K562 (cell line): ENCODE data around the gene EXOC2. TPM values are rescaled to one million over a fixed set of nuclear protein-coding genes. Genes with fewer than 3 reads are reported as not detected.

ENCODE experiments used
- ATAC-seq: fragments of 200-7000 bp; cut with Tn5 transposase; 3 replicates; pipeline ENCODE4 v1.9.1; 2020; ENCODE audit warnings: moderate library complexity
- BruUV-seq: library from RNA; stranded (reverse); fragments of 400-500 nt; replicated peaks from 2 replicates; lab custom pipeline; 2021; lab: Mats Ljungman, UMichigan
- CTCF ChIA-PET: fragments of 300-600 bp; formaldehyde crosslinking; extraction: SDS; loops from one replicate; lab custom pipeline; 2021; ENCODE audit warnings: low intra/inter-chr PET ratio; lab: Yijun Ruan, JAX
- POLR2A ChIA-PET: fragments of 300-600, 350-650 bp; sonication (Branson Sonifier 250); formaldehyde crosslinking; extraction: SDS; loops from one replicate; lab custom pipeline; 2021; ENCODE audit warnings: antibody characterized with exemption, inconsistent platforms; lab: Yijun Ruan, JAX
- DNase-seq, 4 experiments: peaks; one replicate each; pipeline versions ENCODE4 v3.0.0 to v3.0.0-alpha.2; 2011 to 2018; ENCODE audit warnings: low spot score in 3 of 4, mixed read lengths in 3 of 4; ENCODE audit errors: extremely low read depth in 1 of 4
- FAIRE-seq: peaks from 2 replicates; lab custom pipeline; 2011; peaks lifted over from hg19 to GRCh38; lab: Jason Lieb, UNC
- H2AFZ ChIP-seq: 2 replicates; pipeline ENCODE4 v1.6.0; 2011; ENCODE audit warnings: low read depth, low read length, control low read depth, inconsistent platforms
- H3K27ac ChIP-seq: fragments of 200-600 bp; 3 replicates; pipeline ENCODE4 v1.8.0; 2011; ENCODE audit warnings: low read depth, mild to moderate bottlenecking, control low read depth, inconsistent platforms, low read length, moderate library complexity, mixed read lengths; ENCODE audit errors: extremely low read depth
- H3K27me3 ChIP-seq, 2 experiments: fragments of 300-600 bp in 1 of 2; 2 replicates in 1 of 2; 3 replicates in 1 of 2; pipeline versions ENCODE4 v1.6.0 to v1.8.0; 2011; ENCODE audit warnings: inconsistent platforms in 2 of 2, low read length in 2 of 2, mild to moderate bottlenecking in 1 of 2, mixed read lengths in 1 of 2, moderate library complexity in 1 of 2; ENCODE audit not compliant: control insufficient read depth in 2 of 2, insufficient read depth in 2 of 2
- H3K36me3 ChIP-seq: fragments of 300-600 bp; 3 replicates; pipeline ENCODE4 v1.8.0; 2011; ENCODE audit warnings: mild to moderate bottlenecking, low read length, inconsistent platforms; ENCODE audit not compliant: control insufficient read depth, insufficient read depth
- H3K4me1 ChIP-seq, 2 experiments: fragments of 200-600 bp in 1 of 2; replicated peaks in 1 of 2; 2 replicates in 1 of 2; 3 replicates in 1 of 2; pipeline versions ENCODE4 v1.5.1 to v1.8.0; 2011; ENCODE audit warnings: inconsistent platforms in 2 of 2, low read length in 2 of 2, mild to moderate bottlenecking in 1 of 2, mixed read lengths in 1 of 2, moderate library complexity in 1 of 2; ENCODE audit not compliant: control insufficient read depth in 2 of 2, insufficient read depth in 2 of 2
- H3K4me2 ChIP-seq: 2 replicates; pipeline ENCODE4 v1.6.1; 2011; ENCODE audit warnings: low read length, control low read depth, inconsistent platforms, mixed read lengths; ENCODE audit not compliant: insufficient read depth
- H3K4me3 ChIP-seq: fragments of 200-600 bp; sonication (generic), shearing (Covaris generic); 2 replicates; pipeline ENCODE4 v1.5.1; 2016; ENCODE audit warnings: control low read depth, inconsistent platforms
- H3K79me2 ChIP-seq: fragments of 200-600 bp; 3 replicates; pipeline ENCODE4 v1.8.0; 2011; ENCODE audit warnings: low read length, inconsistent platforms; ENCODE audit not compliant: control insufficient read depth, insufficient read depth
- H3K9ac ChIP-seq, 2 experiments: 2 replicates each; pipeline versions ENCODE4 v1.6.0 to v1.6.1; 2011; ENCODE audit warnings: low read depth in 2 of 2, low read length in 2 of 2, control low read depth in 1 of 2, inconsistent platforms in 1 of 2, mild to moderate bottlenecking in 1 of 2, mixed read lengths in 1 of 2; ENCODE audit not compliant: insufficient read depth in 1 of 2
- H3K9me1 ChIP-seq: one replicate; pipeline ENCODE4 v1.6.0; 2011; ENCODE audit warnings: inconsistent platforms, mild to moderate bottlenecking, low read length, moderate library complexity; ENCODE audit not compliant: control insufficient read depth, insufficient read depth
- H3K9me3 ChIP-seq: replicated peaks from 2 replicates; pipeline ENCODE4 v1.5.1; 2011; ENCODE audit warnings: low read depth, low read length, inconsistent platforms; ENCODE audit not compliant: control insufficient read depth, insufficient read depth
- H4K20me1 ChIP-seq: replicated peaks from 2 replicates; pipeline ENCODE4 v1.6.1; 2011; ENCODE audit warnings: low read length, inconsistent platforms, mixed read lengths; ENCODE audit not compliant: control insufficient read depth, insufficient read depth
- ARID1B ChIP-seq: fragments of 450-650 bp; IDR thresholded peaks from 2 replicates; pipeline ENCODE4 v1.6.1; 2016; ENCODE audit warnings: antibody characterized with exemption, mild to moderate bottlenecking, inconsistent platforms
- ARNT ChIP-seq, 2 experiments: fragments of 450-650 bp; IDR thresholded peaks; 2 replicates each; pipeline ENCODE4 v1.6.1; 2016; ENCODE audit warnings: mild to moderate bottlenecking in 1 of 2
- EWSR1 ChIP-seq: fragments of 450-650 bp; IDR thresholded peaks from 2 replicates; pipeline ENCODE4 v1.6.1; 2018; ENCODE audit warnings: borderline replicate concordance, mild to moderate bottlenecking, low read depth, moderate library complexity; ENCODE audit not compliant: partially characterized antibody
- NCOA1 ChIP-seq: fragments of 450-650 bp; IDR thresholded peaks from 2 replicates; pipeline ENCODE4 v1.6.1; 2016; ENCODE audit warnings: low read depth
- NFIX ChIP-seq: fragments of 250-450 bp; sonication (Bioruptor Pico); IDR thresholded peaks from 2 replicates; pipeline ENCODE4 v1.4.0; 2020; ENCODE audit warnings: low read depth, mild to moderate bottlenecking, moderate library complexity
- NFXL1 ChIP-seq: fragments of 450-650 bp; formaldehyde crosslinking; IDR thresholded peaks from 2 replicates; pipeline ENCODE4 v1.4.0; 2021; ENCODE audit warnings: mild to moderate bottlenecking
- NUFIP1 ChIP-seq: fragments of 450-650 bp; IDR thresholded peaks from 2 replicates; pipeline ENCODE4 v1.6.1; 2018; ENCODE audit not compliant: partially characterized antibody
- STAT5A ChIP-seq: IDR thresholded peaks from 2 replicates; pipeline ENCODE4 v1.6.1; 2012; ENCODE audit warnings: low read length, inconsistent platforms, borderline replicate concordance
- TCF7L2 ChIP-seq: fragments of 150-350 bp; IDR thresholded peaks from 2 replicates; pipeline ENCODE4 v1.6.1; 2016; ENCODE audit warnings: low read depth, mild to moderate bottlenecking, low read length, moderate library complexity
- U2AF1 ChIP-seq: fragments of 200-400 bp; formaldehyde crosslinking; optimal IDR thresholded peaks from 2 replicates; pipeline ENCODE3; 2017; ENCODE audit warnings: mild to moderate bottlenecking, low read depth, low read length, moderate library complexity
- ZNF347 ChIP-seq: fragments of 450-650 bp; formaldehyde crosslinking; IDR thresholded peaks from 2 replicates; pipeline ENCODE4 v1.4.0; 2020; ENCODE audit warnings: low read depth, mild to moderate bottlenecking, moderate library complexity
- ZNF407 ChIP-seq: fragments of 450-650 bp; IDR thresholded peaks from 2 replicates; pipeline ENCODE4 v1.6.1; 2016; ENCODE audit warnings: low read depth
- ZNF766 ChIP-seq: fragments of 200-800 bp; sonication (Bioruptor generic); conservative IDR thresholded peaks from 2 replicates; pipeline ENCODE4 v1.6.1; 2016; ENCODE audit warnings: missing genetic modification characterization, missing compliant biosample characterization
- WGBS: fragments of 100-300 bp; shearing (Covaris generic); methylation state at CpG from one replicate; pipeline ENCODE4 v1.1.6; 2016; ENCODE audit warnings: low coverage, mixed read lengths; ENCODE audit not compliant: insufficient coverage; ENCODE audit errors: missing lambda C conversion rate; 5-methylcytosine and 5-hydroxymethylcytosine counted together
- in situ Hi-C: fragments of 300-500 bp; cut with MboI; formaldehyde crosslinking; loops from 4 replicates; pipeline ENCODE4 v1.15.0; 2018; ENCODE audit warnings: inconsistent platforms, mixed read lengths
- intact Hi-C: fragments of 100-400 bp; cut with micrococcal nuclease; formaldehyde crosslinking; loops from 2 replicates; pipeline ENCODE4 v1.14.2; 2022
- polyA plus RNA-seq, 8 experiments: library from polyadenylated mRNA; depleted of rRNA in 4 of 8; stranded (reverse) in 5 of 8; unstranded in 3 of 8; fragments of >200 nt; fragmentation: Nextera tagmentation in 2 of 8; fragmentation: Illumina TruSeq in 1 of 8; extraction: Ambion mirVana in 2 of 8; extraction: Trizol in 1 of 8; gene quantifications; 2 replicates each; pipeline versions ENCODE4 v1.2.1 to v1.2.3, GENCODE V29; 2011 to 2014; ENCODE audit warnings: inconsistent platforms in 1 of 8, missing spikeins in 1 of 8
- total RNA-seq, 7 experiments: library from RNA; depleted of rRNA in 6 of 7; stranded (reverse); fragments of >200 nt in 6 of 7; fragmentation: Illumina TruSeq in 2 of 7; extraction: Trizol in 2 of 7; gene quantifications; 2 replicates each; pipeline versions ENCODE4 v1.2.1 to v1.2.3, GENCODE V29; 2011 to 2021; ENCODE audit warnings: low replicate concordance in 1 of 7

The EXOC2 gene
- total and polyA plus RNA-seq, 9 of the 15 experiments (the other 6 are each of a cell fraction or from before 2014, with no cell fraction given) = 12.2 to 30.2 (median 24.2) TPM

GRCh38 chr6:448296-449056 is 244.5 kb downstream of the EXOC2 start:
- no peaks in the 10 kb centered on the region for H3K9me3 ChIP-seq
- FAIRE-seq (no peak), ATAC-seq (peak; percentile 48), DNase-seq (no peak)
- no peaks in the 10 kb centered on the region for H3K9me1 ChIP-seq
- no peak overlapping the region for H3K9ac ChIP-seq
- H2AFZ ChIP-seq = no peak overlapping the region
- H3K27ac ChIP-seq = no peak overlapping the region
- no peak overlapping the region for H3K4me2 ChIP-seq
- no peaks in the 10 kb centered on the region for H3K36me3 ChIP-seq
- H3K79me2 ChIP-seq = no peaks in the 10 kb centered on the region
- under 1% methylated on average over 19 of the region's 19 CpGs for WGBS
- CTCF ChIA-PET = no interaction called here
- no TSS peak for BruUV-seq
- H4K20me1 ChIP-seq = no peaks in the 10 kb centered on the region
- no peak overlapping the region for H3K4me3 ChIP-seq
- in situ Hi-C loops (no loop called here), intact Hi-C loops (no loop called here)
- POLR2A ChIA-PET = no interaction called here
- H3K4me1 ChIP-seq = peaks cover 0 to 6% of the 10 kb centered on the region in 2 experiments; a peak in 1 of 5 replicates
- TF ChIP-seq ARNT (IDR thresholded peaks at IDR 0.05) (no peak), NFXL1 (CRISPR knock-in tag) (no peak), NUFIP1 (no peak), NCOA1 (no peak), TCF7L2 (no peak), NFIX (CRISPR knock-in tag) (no peak), EWSR1 (no peak), ZNF766 (CRISPR knock-in tag) (no peak), ARID1B (no peak), STAT5A (no peak), ZNF407 (no peak), U2AF1 (no peak), ZNF347 (no peak)
- TF ChIP-seq, all 486 proteins: peak for 0
- H3K27me3 ChIP-seq = peaks cover 37 to 92% of the 10 kb centered on the region in 2 experiments
